GM12878 (cell line): ENCODE data around the gene LCLAT1.

Experiments used
- CTCF ChIP-seq, 3 experiments: IDR thresholded peaks in 2 of 3; conservative IDR thresholded peaks in 1 of 3; 2 replicates each; pipeline ENCODE4 v1.5.1; 2011; ENCODE audit warnings: low read depth in 3 of 3, low read length in 3 of 3, mild to moderate bottlenecking in 3 of 3, control low read depth in 2 of 3, moderate library complexity in 2 of 3, inconsistent platforms in 1 of 3, mixed read lengths in 1 of 3; ENCODE audit not compliant: control insufficient read depth in 2 of 3, insufficient read depth in 1 of 3; ENCODE audit errors: extremely low read depth in 1 of 3
- EP300 ChIP-seq, 2 experiments: fragments of 150-350 bp in 1 of 2; IDR thresholded peaks; 2 replicates each; pipeline ENCODE4 v1.6.1; 2011 to 2012; ENCODE audit warnings: low read depth in 2 of 2, low read length in 2 of 2, borderline replicate concordance in 1 of 2, improper control_type of control experiment in 1 of 2, inconsistent platforms in 1 of 2; ENCODE audit not compliant: control insufficient read depth in 1 of 2
- IRF5 ChIP-seq: fragments of 450-650 bp; IDR thresholded peaks from 2 replicates; pipeline ENCODE4 v1.6.1; 2017; ENCODE audit warnings: borderline replicate concordance
- PKNOX1 ChIP-seq: fragments of 450-650 bp; IDR thresholded peaks from 2 replicates; pipeline ENCODE4 v1.6.1; 2016; ENCODE audit warnings: mild to moderate bottlenecking
- POLR2A ChIP-seq: IDR thresholded peaks from 2 replicates; pipeline ENCODE4 v1.6.1; 2011; ENCODE audit warnings: low read depth, mild to moderate bottlenecking, low read length
- POLR2AphosphoS5 ChIP-seq: IDR thresholded peaks from 2 replicates; pipeline ENCODE4 v1.6.1; 2011; ENCODE audit warnings: mild to moderate bottlenecking, low read length, inconsistent platforms
- RAD21 ChIP-seq: IDR thresholded peaks from 2 replicates; pipeline ENCODE4 v1.6.1; 2011; ENCODE audit warnings: mild to moderate bottlenecking, low read depth, low read length, moderate library complexity; ENCODE audit not compliant: insufficient read depth
- USF2 ChIP-seq: IDR thresholded peaks from 2 replicates; pipeline ENCODE4 v1.6.1; 2011; ENCODE audit warnings: low read depth, low read length, improper control_type of control experiment, borderline replicate concordance

- TF ChIP-seq IRF5 (no peak), RAD21 (no peak), EP300 (IDR thresholded peaks at IDR 0.05; ENCODE audit: borderline replicate concordance in 1 of 2, control insufficient read depth in 1 of 2, low read depth in 2 of 2, low read length in 2 of 2) (no peak), POLR2A (no peak), USF2 (no peak), PKNOX1 (no peak), POLR2AphosphoS5 (no peak), CTCF (IDR thresholded peaks at IDR 0.05 in 2 of 3, conservative IDR thresholded peaks at IDR 0.05 in 1 of 3; ENCODE audit: control insufficient read depth in 2 of 3, extremely low read depth in 1 of 3, insufficient read depth in 1 of 3, low read depth in 3 of 3, low read length in 3 of 3) (no peak)
Observed at GRCh38 chr2:30427606-30428347, 19.3 kb upstream of the LCLAT1 start.
